ENCODE measurements around the gene DMD.

The DMD gene

DNA sequence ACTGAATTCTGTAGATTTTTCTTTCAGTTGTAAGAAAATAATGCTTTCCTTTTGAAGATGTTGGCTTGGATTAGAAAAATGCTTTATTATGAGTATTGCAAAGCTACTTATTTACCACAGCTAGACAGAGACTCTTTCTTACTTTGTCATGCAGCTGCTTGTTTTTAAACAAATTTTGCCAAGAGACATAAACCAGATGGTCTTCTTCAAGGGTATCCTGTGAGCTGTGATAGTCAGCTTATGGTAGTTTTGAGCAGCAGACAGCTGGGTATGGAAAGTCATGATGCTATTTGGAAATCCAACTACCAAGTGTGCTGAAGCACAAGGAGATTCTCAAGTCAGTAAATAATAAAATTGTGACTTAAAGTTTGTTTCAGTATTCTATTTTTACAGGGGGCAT is 941.5 kb downstream of the DMD start:
- H3K27ac ChIP-seq (ENCODE audit: low read length): no peak overlapping the region

GRCh38 chrX:32268207-32268606 is 943.1 kb downstream of the DMD start:
- Histone ChIP-seq H2AFZ (ENCODE audit: low read length) (no peak overlapping the region), H3K9me3 (replicated peaks; ENCODE audit: insufficient read depth, low read length) (no peaks in the 10 kb centered on the region), H3F3A (ENCODE audit: insufficient read depth, low read length) (no peaks in the 10 kb centered on the region), H4K20me1 (ENCODE audit: insufficient read depth, low read length) (no peaks in the 10 kb centered on the region), H3K79me2 (ENCODE audit: low read length) (no peaks in the 10 kb centered on the region), H3K9me2 (replicated peaks; ENCODE audit: insufficient read depth, low read length) (no peaks in the 10 kb centered on the region), H3K27me3 (replicated peaks; ENCODE audit: insufficient read depth, low read length) (no peaks in the 10 kb centered on the region), H3K4me2 (ENCODE audit: low read depth, low read length) (no peak overlapping the region), H3K4me1 (ENCODE audit: low read length) (no peaks in the 10 kb centered on the region), H3K27ac (ENCODE audit: low read length) (no peak overlapping the region), H3K36me3 (replicated peaks; ENCODE audit: insufficient read depth, low read length) (no peaks in the 10 kb centered on the region), H3K4me3 (ENCODE audit: low read length) (no peak overlapping the region), H3K9ac (ENCODE audit: low read length) (no peak overlapping the region)
- DNase-seq: no peak
- no peak for TF ChIP-seq EZH2 (optimal IDR thresholded peaks at IDR 0.05; ENCODE audit: low read depth, low read length)
- TF ChIP-seq EZH2phosphoT487 (IDR thresholded peaks at IDR 0.05; ENCODE audit: low read length): no peak
- TF ChIP-seq, protein P1, sequence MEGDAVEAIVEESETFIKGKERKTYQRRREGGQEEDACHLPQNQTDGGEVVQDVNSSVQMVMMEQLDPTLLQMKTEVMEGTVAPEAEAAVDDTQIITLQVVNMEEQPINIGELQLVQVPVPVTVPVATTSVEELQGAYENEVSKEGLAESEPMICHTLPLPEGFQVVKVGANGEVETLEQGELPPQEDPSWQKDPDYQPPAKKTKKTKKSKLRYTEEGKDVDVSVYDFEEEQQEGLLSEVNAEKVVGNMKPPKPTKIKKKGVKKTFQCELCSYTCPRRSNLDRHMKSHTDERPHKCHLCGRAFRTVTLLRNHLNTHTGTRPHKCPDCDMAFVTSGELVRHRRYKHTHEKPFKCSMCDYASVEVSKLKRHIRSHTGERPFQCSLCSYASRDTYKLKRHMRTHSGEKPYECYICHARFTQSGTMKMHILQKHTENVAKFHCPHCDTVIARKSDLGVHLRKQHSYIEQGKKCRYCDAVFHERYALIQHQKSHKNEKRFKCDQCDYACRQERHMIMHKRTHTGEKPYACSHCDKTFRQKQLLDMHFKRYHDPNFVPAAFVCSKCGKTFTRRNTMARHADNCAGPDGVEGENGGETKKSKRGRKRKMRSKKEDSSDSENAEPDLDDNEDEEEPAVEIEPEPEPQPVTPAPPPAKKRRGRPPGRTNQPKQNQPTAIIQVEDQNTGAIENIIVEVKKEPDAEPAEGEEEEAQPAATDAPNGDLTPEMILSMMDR (IDR thresholded peaks at IDR 0.05; ENCODE audit: low read length): no peak

More for the DNA sequence above, 941.5 kb downstream of the DMD start:
- Histone ChIP-seq H3K9me2 (replicated peaks; ENCODE audit: insufficient read depth, low read length) (no peaks in the 10 kb centered on the region), H4K20me1 (ENCODE audit: insufficient read depth, low read length) (no peaks in the 10 kb centered on the region), H3K4me2 (ENCODE audit: low read depth, low read length) (no peak overlapping the region), H3K4me3 (ENCODE audit: low read length) (no peak overlapping the region), H3K9me3 (replicated peaks; ENCODE audit: insufficient read depth, low read length) (no peaks in the 10 kb centered on the region), H3K36me3 (replicated peaks; ENCODE audit: insufficient read depth, low read length) (no peaks in the 10 kb centered on the region), H3K27me3 (replicated peaks; ENCODE audit: insufficient read depth, low read length) (no peaks in the 10 kb centered on the region), H3K79me2 (ENCODE audit: low read length) (no peaks in the 10 kb centered on the region), H3F3A (ENCODE audit: insufficient read depth, low read length) (no peaks in the 10 kb centered on the region), H3K9ac (ENCODE audit: low read length) (no peak overlapping the region), H3K4me1 (ENCODE audit: low read length) (no peaks in the 10 kb centered on the region), H2AFZ (ENCODE audit: low read length) (no peak overlapping the region)
- no peak for DNase-seq
- TF ChIP-seq EZH2phosphoT487 (IDR thresholded peaks at IDR 0.05; ENCODE audit: low read length): no peak
- TF ChIP-seq EZH2 (optimal IDR thresholded peaks at IDR 0.05; ENCODE audit: low read depth, low read length): no peak
- TF ChIP-seq, protein P1 (IDR thresholded peaks at IDR 0.05; ENCODE audit: low read length): no peak

GRCh38 chrX:32267796-32268195 is 943.6 kb downstream of the DMD start:
- H4K20me1 ChIP-seq (ENCODE audit: insufficient read depth, low read length): no peaks in the 10 kb centered on the region
- H3K9ac ChIP-seq (ENCODE audit: low read length): no peak overlapping the region
- no peaks in the 10 kb centered on the region for H3K4me1 ChIP-seq (ENCODE audit: low read length)
- no peaks in the 10 kb centered on the region for H3K27me3 ChIP-seq (replicated peaks; ENCODE audit: insufficient read depth, low read length)
- H3K4me2 ChIP-seq (ENCODE audit: low read depth, low read length): no peak overlapping the region
- no peaks in the 10 kb centered on the region for H3K36me3 ChIP-seq (replicated peaks; ENCODE audit: insufficient read depth, low read length)
- H3K9me2 ChIP-seq (replicated peaks; ENCODE audit: insufficient read depth, low read length): no peaks in the 10 kb centered on the region
- H3K9me3 ChIP-seq (replicated peaks; ENCODE audit: insufficient read depth, low read length): no peaks in the 10 kb centered on the region
- H3K4me3 ChIP-seq (ENCODE audit: low read length): no peak overlapping the region
- TF ChIP-seq EZH2phosphoT487 (IDR thresholded peaks at IDR 0.05; ENCODE audit: low read length) (no peak), EZH2 (optimal IDR thresholded peaks at IDR 0.05; ENCODE audit: low read depth, low read length) (no peak)
- TF ChIP-seq, protein P1 (IDR thresholded peaks at IDR 0.05; ENCODE audit: low read length): no peak
- H3F3A ChIP-seq (ENCODE audit: insufficient read depth, low read length): no peaks in the 10 kb centered on the region
- H2AFZ ChIP-seq (ENCODE audit: low read length): no peak overlapping the region
- DNase-seq: no peak
- H3K27ac ChIP-seq (ENCODE audit: low read length): no peak overlapping the region
- no peaks in the 10 kb centered on the region for H3K79me2 ChIP-seq (ENCODE audit: low read length)

All from MM.1S (cell line).